ENCODE data around the gene ZCCHC7.

DNA sequence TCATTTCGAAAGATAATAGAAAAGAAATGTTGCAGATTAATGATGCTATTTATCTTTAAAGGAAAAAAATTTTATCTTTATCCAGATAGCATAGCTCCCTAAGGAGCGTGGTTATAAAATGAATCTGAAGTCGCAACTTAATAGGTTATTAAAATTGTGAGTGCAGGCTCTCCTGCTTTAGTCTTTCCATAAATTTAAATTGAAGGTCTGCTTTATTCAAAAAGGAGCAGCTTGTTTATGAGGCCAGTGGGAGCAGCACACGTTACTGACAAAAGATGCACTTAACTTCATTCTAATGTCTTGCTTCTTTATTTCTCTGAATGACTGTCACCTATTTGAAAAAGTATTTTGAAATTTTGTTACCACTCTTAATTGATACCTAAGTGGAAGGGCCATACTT lies 95.0 kb downstream of the ZCCHC7 start:
- TF ChIP-seq POLR2A (IDR thresholded peaks at IDR 0.05; ENCODE audit: control extremely low read depth in 1 of 2, low read depth in 2 of 2, low read length in 2 of 2), result no peak
- TF ChIP-seq CBX8 (IDR thresholded peaks at IDR 0.05; ENCODE audit: borderline replicate concordance, low read depth, low read length), result no peak
- TF ChIP-seq, protein P1, sequence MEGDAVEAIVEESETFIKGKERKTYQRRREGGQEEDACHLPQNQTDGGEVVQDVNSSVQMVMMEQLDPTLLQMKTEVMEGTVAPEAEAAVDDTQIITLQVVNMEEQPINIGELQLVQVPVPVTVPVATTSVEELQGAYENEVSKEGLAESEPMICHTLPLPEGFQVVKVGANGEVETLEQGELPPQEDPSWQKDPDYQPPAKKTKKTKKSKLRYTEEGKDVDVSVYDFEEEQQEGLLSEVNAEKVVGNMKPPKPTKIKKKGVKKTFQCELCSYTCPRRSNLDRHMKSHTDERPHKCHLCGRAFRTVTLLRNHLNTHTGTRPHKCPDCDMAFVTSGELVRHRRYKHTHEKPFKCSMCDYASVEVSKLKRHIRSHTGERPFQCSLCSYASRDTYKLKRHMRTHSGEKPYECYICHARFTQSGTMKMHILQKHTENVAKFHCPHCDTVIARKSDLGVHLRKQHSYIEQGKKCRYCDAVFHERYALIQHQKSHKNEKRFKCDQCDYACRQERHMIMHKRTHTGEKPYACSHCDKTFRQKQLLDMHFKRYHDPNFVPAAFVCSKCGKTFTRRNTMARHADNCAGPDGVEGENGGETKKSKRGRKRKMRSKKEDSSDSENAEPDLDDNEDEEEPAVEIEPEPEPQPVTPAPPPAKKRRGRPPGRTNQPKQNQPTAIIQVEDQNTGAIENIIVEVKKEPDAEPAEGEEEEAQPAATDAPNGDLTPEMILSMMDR (IDR thresholded peaks at IDR 0.05; ENCODE audit: control extremely low read depth in 1 of 3, insufficient read depth in 1 of 3, low read depth in 1 of 3, low read length in 3 of 3), result no peak
- TF ChIP-seq JUN (IDR thresholded peaks at IDR 0.05; ENCODE audit: low read depth, low read length), result no peak
- TF ChIP-seq POLR2AphosphoS5 (IDR thresholded peaks at IDR 0.05; ENCODE audit: low read depth, low read length), result no peak
- no peak for TF ChIP-seq RAD21 (IDR thresholded peaks at IDR 0.05 in 1 of 2, conservative IDR thresholded peaks at IDR 0.05 in 1 of 2; ENCODE audit: low read depth in 2 of 2, low read length in 2 of 2)
- no peak for TF ChIP-seq EZH2 (IDR thresholded peaks at IDR 0.05; ENCODE audit: low read depth, low read length, severe bottlenecking)
- TF ChIP-seq EP300 (IDR thresholded peaks at IDR 0.05; ENCODE audit: borderline replicate concordance in 1 of 2, low read depth in 2 of 2, low read length in 2 of 2), result no peak
